Lung (tissue), 12 donors: Measurements from ENCODE around the gene ANKRD6. TPM values are rescaled to one million over a fixed set of nuclear protein-coding genes. Genes with fewer than 3 reads are reported as not detected.

Source experiments
- ATAC-seq: fragments of 200-7000 bp; cut with Tn5 transposase; one replicate; pipeline ENCODE4 v1.9.1; 2020; ENCODE audit warnings: moderate number of reproducible peaks; ENCODE audit not compliant: insufficient read depth, low FRiP score
- DNase-seq, 3 donors: peaks; one replicate each; pipeline ENCODE4 v3.0.0-alpha.2; 2013 to 2017
- H3K27ac ChIP-seq, 2 donors: one replicate each; pipeline ENCODE4 v1.5.1; 2013; ENCODE audit warnings: mild to moderate bottlenecking in 2 of 2, moderate library complexity in 2 of 2, control low read depth in 1 of 2, inconsistent platforms in 1 of 2, low read depth in 1 of 2, low read length in 1 of 2
- H3K27me3 ChIP-seq, 3 donors: one replicate each; pipeline ENCODE4 v1.5.1; 2013; ENCODE audit warnings: low read length in 2 of 3; ENCODE audit not compliant: control insufficient read depth in 3 of 3, insufficient read depth in 3 of 3
- H3K36me3 ChIP-seq, 4 donors: one replicate each; pipeline ENCODE4 v1.5.1; 2013; ENCODE audit warnings: low read length in 4 of 4, mild to moderate bottlenecking in 1 of 4, moderate library complexity in 1 of 4; ENCODE audit not compliant: control insufficient read depth in 4 of 4, insufficient read depth in 4 of 4
- H3K4me1 ChIP-seq, 5 donors: one replicate each; pipeline ENCODE4 v1.5.1; 2013; ENCODE audit warnings: low read length in 5 of 5, mild to moderate bottlenecking in 2 of 5, moderate library complexity in 1 of 5; ENCODE audit not compliant: control insufficient read depth in 5 of 5, insufficient read depth in 5 of 5
- H3K4me3 ChIP-seq: one replicate; pipeline ENCODE4 v1.5.1; 2013; ENCODE audit warnings: mild to moderate bottlenecking, control low read depth, moderate library complexity
- H3K9ac ChIP-seq, 2 donors: one replicate each; pipeline ENCODE4 v1.5.1; 2013; ENCODE audit warnings: low read length in 2 of 2, control low read depth in 1 of 2; ENCODE audit not compliant: insufficient read depth in 1 of 2
- H3K9me3 ChIP-seq, 4 donors: one replicate each; pipeline ENCODE4 v1.5.1; 2013; ENCODE audit warnings: low read length in 3 of 4, mild to moderate bottlenecking in 1 of 4, moderate library complexity in 1 of 4; ENCODE audit not compliant: control insufficient read depth in 4 of 4, insufficient read depth in 3 of 4
- WGBS, 2 donors: extraction: QIAGEN DNeasy Blood & Tissue Kit; methylation state at CpG; one replicate each; pipeline ENCODE4 v1.1.7; 2013; 5-methylcytosine and 5-hydroxymethylcytosine counted together
- polyA plus RNA-seq, 2 donors: library from polyadenylated mRNA; stranded (reverse); fragments of 200-250 nt; gene quantifications; one replicate each; pipeline ENCODE4 v1.2.1, GENCODE V29; 2013
- total RNA-seq, 2 donors: library from RNA; depleted of rRNA in 1 of 2; stranded (reverse); fragments of >200 nt in 1 of 2; gene quantifications; one replicate each; pipeline ENCODE4 v1.2.1, GENCODE V29; 2014 to 2021
- TF ChIP-seq, protein P1 (sequence below): IDR thresholded peaks from 2 replicates; pipeline ENCODE4 v1.5.1; 2012; ENCODE audit warnings: mild to moderate bottlenecking; ENCODE audit errors: control extremely low read depth, extremely low read depth
- donor health status: control.
- donor health status: control.
- donor health status: Bipolar disorder and iron deficiency.
- donor health status: healthy.
- donor health status: DM: yes; HTN: yes; CAD: no.

ANKRD6 gene
- total and polyA plus RNA-seq, 4 donors = 4.4 to 29.4 (median 16.0) TPM

DNA sequence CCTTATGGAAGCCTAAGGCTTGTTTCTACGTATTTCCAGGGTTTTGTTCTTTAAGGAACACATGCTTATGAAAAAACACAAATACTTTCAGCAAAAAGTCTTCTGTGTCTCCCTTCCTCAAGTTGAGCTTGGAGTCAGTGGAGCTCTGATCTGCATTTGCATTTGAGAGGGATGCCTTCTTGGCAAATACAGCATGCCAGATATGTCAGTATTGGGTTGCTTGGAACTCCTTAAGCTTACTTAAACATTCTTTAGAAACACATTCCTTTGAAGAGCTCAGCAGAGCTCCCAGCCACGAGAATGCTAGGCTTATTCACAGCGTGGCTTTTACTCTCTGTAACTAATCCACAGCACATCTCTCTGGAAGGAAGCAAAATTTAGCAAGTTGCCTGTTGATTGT is 68.3 kb downstream of the ANKRD6 start:
- H3K4me3 ChIP-seq = no peak overlapping the region
- no peaks in the 10 kb centered on the region for H3K9me3 ChIP-seq
- TF ChIP-seq, protein P1, sequence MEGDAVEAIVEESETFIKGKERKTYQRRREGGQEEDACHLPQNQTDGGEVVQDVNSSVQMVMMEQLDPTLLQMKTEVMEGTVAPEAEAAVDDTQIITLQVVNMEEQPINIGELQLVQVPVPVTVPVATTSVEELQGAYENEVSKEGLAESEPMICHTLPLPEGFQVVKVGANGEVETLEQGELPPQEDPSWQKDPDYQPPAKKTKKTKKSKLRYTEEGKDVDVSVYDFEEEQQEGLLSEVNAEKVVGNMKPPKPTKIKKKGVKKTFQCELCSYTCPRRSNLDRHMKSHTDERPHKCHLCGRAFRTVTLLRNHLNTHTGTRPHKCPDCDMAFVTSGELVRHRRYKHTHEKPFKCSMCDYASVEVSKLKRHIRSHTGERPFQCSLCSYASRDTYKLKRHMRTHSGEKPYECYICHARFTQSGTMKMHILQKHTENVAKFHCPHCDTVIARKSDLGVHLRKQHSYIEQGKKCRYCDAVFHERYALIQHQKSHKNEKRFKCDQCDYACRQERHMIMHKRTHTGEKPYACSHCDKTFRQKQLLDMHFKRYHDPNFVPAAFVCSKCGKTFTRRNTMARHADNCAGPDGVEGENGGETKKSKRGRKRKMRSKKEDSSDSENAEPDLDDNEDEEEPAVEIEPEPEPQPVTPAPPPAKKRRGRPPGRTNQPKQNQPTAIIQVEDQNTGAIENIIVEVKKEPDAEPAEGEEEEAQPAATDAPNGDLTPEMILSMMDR = no peak
- H3K9ac ChIP-seq = no peak overlapping the region
- ATAC-seq (no peak), DNase-seq (peak; percentile 30 to 64 (median 54))
- H3K27me3 ChIP-seq = no peaks in the 10 kb centered on the region
- peaks cover 0 to 7% (median 4%) of the 10 kb centered on the region in 5 donors for H3K4me1 ChIP-seq
- H3K36me3 ChIP-seq = no peaks in the 10 kb centered on the region
- 63 to 73% methylated on average over 3 of the region's 3 CpGs for WGBS, 2 donors
- H3K27ac ChIP-seq = no peak overlapping the region

DNA sequence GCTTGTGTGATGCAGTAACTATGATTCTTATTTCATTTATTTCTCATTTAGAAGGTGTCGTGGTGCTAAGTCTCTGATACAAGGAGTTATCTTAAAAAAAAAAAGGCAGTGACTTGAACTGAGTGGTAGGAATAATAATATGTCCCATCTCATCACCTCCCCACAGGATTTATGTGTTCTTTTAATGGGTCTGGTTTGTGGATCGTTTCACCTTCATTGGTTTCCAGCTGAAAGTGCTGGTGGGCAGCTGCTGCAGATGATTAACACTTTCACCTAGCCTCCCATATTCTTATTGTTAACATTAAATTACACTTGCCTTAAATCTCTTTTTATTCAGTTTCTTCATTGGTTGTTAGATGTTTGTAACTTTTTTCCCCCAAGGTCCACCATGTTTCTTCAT is 68.8 kb downstream of the ANKRD6 start:
- TF ChIP-seq, protein P1 = no peak
- H3K27me3 ChIP-seq = no peaks in the 10 kb centered on the region
- peaks cover 0 to 1% (median 0%) of the 10 kb centered on the region in 4 donors for H3K9me3 ChIP-seq
- H3K4me3 ChIP-seq = no peak overlapping the region
- WGBS, 2 donors = 90 to 97% methylated on average over 2 of the region's 2 CpGs
- ATAC-seq (no peak), DNase-seq (no peak)
- H3K36me3 ChIP-seq = no peaks in the 10 kb centered on the region
- H3K27ac ChIP-seq = no peak overlapping the region
- no peak overlapping the region for H3K9ac ChIP-seq
- peaks cover 0 to 7% (median 5%) of the 10 kb centered on the region in 5 donors for H3K4me1 ChIP-seq

DNA sequence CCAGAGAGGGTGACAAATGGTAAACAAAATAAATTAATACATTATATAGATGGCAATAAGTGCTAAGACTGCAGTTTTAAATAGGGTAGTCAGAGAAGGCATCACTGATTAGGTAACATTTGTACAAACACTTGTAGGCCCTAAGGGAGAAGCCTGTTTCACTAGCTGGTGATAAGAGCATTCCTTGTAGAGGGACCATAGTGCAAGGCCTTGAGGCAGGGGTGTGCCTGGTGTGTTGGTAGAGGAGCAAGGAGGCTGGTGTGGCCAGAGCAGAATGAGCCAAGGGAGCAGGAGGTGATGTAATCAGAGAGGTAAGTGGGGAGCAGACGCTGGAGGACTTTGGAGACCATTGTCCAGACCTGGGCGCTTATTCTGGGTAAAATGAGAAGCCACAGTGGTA is 70.7 kb downstream of the ANKRD6 start:
- ATAC-seq = peak; percentile 56
- H3K4me3 ChIP-seq = no peak overlapping the region
- H3K4me1 ChIP-seq = peaks cover 0 to 12% (median 5%) of the 10 kb centered on the region in 5 donors
- H3K27me3 ChIP-seq = no peaks in the 10 kb centered on the region
- no peak overlapping the region for H3K9ac ChIP-seq
- peak in 1 of 3 donors; percentile 32 for DNase-seq
- H3K36me3 ChIP-seq = no peaks in the 10 kb centered on the region
- no peak overlapping the region for H3K27ac ChIP-seq
- TF ChIP-seq, protein P1 = no peak
- 74 to 77% methylated on average over 2 of the region's 2 CpGs for WGBS, 2 donors
- H3K9me3 ChIP-seq = peaks cover 0 to 1% (median 0%) of the 10 kb centered on the region in 4 donors

DNA sequence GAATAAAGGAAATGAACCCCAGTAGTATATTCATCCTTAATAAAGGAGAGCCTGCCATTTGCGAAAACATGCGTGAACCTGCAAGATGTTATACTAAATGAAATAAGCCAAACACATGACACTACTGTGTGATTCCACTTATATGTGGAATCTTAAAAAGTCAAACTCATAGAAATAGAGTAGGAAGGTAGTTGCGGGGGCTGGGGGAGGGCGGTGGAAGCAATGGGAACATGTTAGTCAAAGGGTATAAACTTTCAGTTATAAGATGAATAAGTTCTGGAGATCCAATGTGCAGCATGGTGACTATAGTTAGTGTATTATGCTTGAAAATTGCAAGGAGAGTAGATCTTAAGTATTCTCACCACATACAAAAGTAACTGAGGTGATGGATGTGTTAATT is 72.9 kb downstream of the ANKRD6 start:
- TF ChIP-seq, protein P1 = no peak
- ATAC-seq = no peak
- WGBS, 2 donors = 98 to 99% methylated on average over 4 of the region's 4 CpGs

More for the DNA sequence above, 72.9 kb downstream of the ANKRD6 start:
- H3K9me3 ChIP-seq = peaks cover 0 to 1% (median 0%) of the 10 kb centered on the region in 4 donors
- H3K27ac ChIP-seq = no peak overlapping the region
- DNase-seq = no peak
- no peak overlapping the region for H3K4me3 ChIP-seq
- H3K27me3 ChIP-seq = no peaks in the 10 kb centered on the region
- no peaks in the 10 kb centered on the region for H3K36me3 ChIP-seq
- H3K9ac ChIP-seq = no peak overlapping the region
- H3K4me1 ChIP-seq = peaks cover 0 to 11% (median 4%) of the 10 kb centered on the region in 5 donors
